Ectodermal cell (in vitro differentiated cells): ENCODE results near the gene PODXL.

Source experiments
- H3K27ac ChIP-seq: 2 replicates; pipeline ENCODE4 v1.7.0; 2013; ENCODE audit warnings: mild to moderate bottlenecking, low read depth, low read length; ENCODE audit not compliant: insufficient read depth, poor library complexity, severe bottlenecking
- H3K27me3 ChIP-seq: 2 replicates; pipeline ENCODE4 v1.7.0; 2013; ENCODE audit warnings: mild to moderate bottlenecking, low read length; ENCODE audit not compliant: insufficient read depth, control insufficient read depth, poor library complexity, severe bottlenecking
- H3K36me3 ChIP-seq: one replicate; pipeline ENCODE4 v1.7.0; 2013; ENCODE audit warnings: low read length; ENCODE audit not compliant: control insufficient read depth, insufficient read depth
- H3K4me1 ChIP-seq: one replicate; pipeline ENCODE4 v1.7.0; 2013; ENCODE audit warnings: low read length; ENCODE audit not compliant: control insufficient read depth, insufficient read depth
- H3K4me3 ChIP-seq: 2 replicates; pipeline ENCODE4 v1.7.0; 2013; ENCODE audit warnings: low read depth, low read length, control low read depth; ENCODE audit not compliant: insufficient read depth
- H3K9me3 ChIP-seq: 2 replicates; pipeline ENCODE4 v1.7.0; 2013; ENCODE audit warnings: mild to moderate bottlenecking, low read length, moderate library complexity; ENCODE audit not compliant: control insufficient read depth
- WGBS, 2 experiments: methylation state at CpG; one replicate each; pipeline ENCODE4 v1.1.7; 2013; ENCODE audit warnings: missing lambda C conversion rate in 2 of 2; 5-methylcytosine and 5-hydroxymethylcytosine counted together

PODXL gene

DNA sequence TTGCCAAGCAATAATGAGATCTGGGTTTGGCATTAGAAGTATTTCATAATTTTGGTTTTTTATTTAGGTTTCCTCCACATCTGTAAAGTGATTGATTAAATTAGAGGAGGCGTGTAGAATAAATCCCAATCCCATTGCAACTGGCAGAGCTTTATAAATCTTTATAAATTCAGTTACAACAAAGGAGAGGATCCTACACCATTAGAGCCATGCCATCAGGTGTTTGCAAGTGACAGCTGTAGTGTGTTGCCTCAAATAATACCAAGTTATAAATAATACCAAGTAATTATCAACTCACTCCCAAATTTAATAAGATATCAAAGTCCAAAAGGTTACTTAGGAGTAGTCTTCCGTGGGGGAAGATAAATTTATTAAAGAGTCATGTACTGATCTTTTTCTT is 62.2 kb downstream of the PODXL start:
- H3K27me3 ChIP-seq = no peaks in the 10 kb centered on the region
- no peaks in the 10 kb centered on the region for H3K9me3 ChIP-seq
- WGBS, 2 experiments = 100% methylated on average over 2 of the region's 2 CpGs; no CpG with 5 or more reads in 1 of the 2 experiments
- no peak overlapping the region for H3K4me3 ChIP-seq
- peaks cover 4% of the 10 kb centered on the region for H3K4me1 ChIP-seq
- H3K36me3 ChIP-seq = no peaks in the 10 kb centered on the region
- H3K27ac ChIP-seq = no peak overlapping the region

DNA sequence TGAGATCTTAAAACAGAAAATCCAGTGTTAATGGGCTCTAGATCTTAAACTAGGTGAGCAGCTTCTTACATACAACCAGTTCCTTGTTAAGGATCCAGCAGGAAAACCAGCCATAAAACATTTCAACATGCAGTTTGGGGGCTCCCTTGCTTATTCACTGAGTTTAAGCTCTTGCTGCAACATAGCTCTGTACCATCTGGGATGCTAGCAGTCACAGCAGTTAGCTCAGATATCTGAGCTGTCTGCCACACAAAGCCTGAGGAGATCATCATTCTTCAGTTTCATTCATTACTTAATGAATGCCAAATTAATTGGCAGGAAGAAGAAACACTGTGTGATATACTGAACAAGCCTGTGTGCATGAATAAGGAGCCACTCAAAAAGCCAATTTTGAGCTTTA is 62.8 kb downstream of the PODXL start:
- no peak overlapping the region for H3K27ac ChIP-seq
- H3K4me3 ChIP-seq = no peak overlapping the region
- peaks cover 4% of the 10 kb centered on the region for H3K4me1 ChIP-seq
- H3K36me3 ChIP-seq = no peaks in the 10 kb centered on the region
- no peaks in the 10 kb centered on the region for H3K27me3 ChIP-seq
- no peaks in the 10 kb centered on the region for H3K9me3 ChIP-seq

GRCh38 chr7:131493081-131493480 is 63.3 kb downstream of the PODXL start:
- no peak overlapping the region for H3K27ac ChIP-seq
- H3K4me1 ChIP-seq = peaks cover 4% of the 10 kb centered on the region
- WGBS, 2 experiments = 88 to 100% methylated on average over 1 of the region's 2 CpGs
- no peaks in the 10 kb centered on the region for H3K27me3 ChIP-seq
- no peak overlapping the region for H3K4me3 ChIP-seq
- no peaks in the 10 kb centered on the region for H3K36me3 ChIP-seq
- no peaks in the 10 kb centered on the region for H3K9me3 ChIP-seq

- no peak overlapping the region for H3K4me3 ChIP-seq
- no peaks in the 10 kb centered on the region for H3K9me3 ChIP-seq
- peaks cover 4% of the 10 kb centered on the region for H3K4me1 ChIP-seq
- no peaks in the 10 kb centered on the region for H3K27me3 ChIP-seq
- WGBS, 2 experiments = 95 to 97% methylated on average over 3 of the region's 4 CpGs
- no peak overlapping the region for H3K27ac ChIP-seq
- H3K36me3 ChIP-seq = no peaks in the 10 kb centered on the region
These were observed 66.5 kb downstream of the PODXL start for GRCh38 chr7:131489881-131490280.

GRCh38 chr7:131489196-131489595 is 67.2 kb downstream of the PODXL start:
- Histone ChIP-seq H3K4me3 (no peak overlapping the region), H3K9me3 (no peaks in the 10 kb centered on the region), H3K4me1 (peaks cover 4% of the 10 kb centered on the region), H3K36me3 (no peaks in the 10 kb centered on the region), H3K27ac (no peak overlapping the region), H3K27me3 (no peaks in the 10 kb centered on the region)
- WGBS, 2 experiments = 86% methylated on average over 1 of the region's 1 CpG; no CpG with 5 or more reads in 1 of the 2 experiments

DNA sequence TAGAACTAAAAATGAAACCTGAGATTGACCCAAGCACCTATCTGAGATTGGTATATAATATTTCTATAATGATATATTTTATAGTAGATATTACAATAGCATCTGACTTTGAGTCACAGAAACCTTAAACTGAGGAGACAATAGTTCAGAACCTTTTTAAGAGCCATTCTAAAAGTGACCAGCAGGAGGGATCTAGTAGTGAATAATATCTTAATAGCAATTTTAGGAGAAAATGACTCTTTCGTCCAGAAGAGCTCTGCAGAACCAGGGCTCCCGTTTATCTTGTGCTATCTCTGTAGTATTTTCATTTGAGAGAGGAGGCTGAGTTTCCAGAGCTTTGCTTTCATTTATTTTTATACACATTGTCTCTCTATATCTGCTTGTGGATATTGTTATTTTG is 68.1 kb downstream of the PODXL start:
- peaks cover 4% of the 10 kb centered on the region for H3K4me1 ChIP-seq
- WGBS, 2 experiments = 93 to 95% methylated on average over 2 of the region's 2 CpGs
- H3K36me3 ChIP-seq = no peaks in the 10 kb centered on the region
- H3K27me3 ChIP-seq = no peaks in the 10 kb centered on the region
- no peaks in the 10 kb centered on the region for H3K9me3 ChIP-seq
- no peak overlapping the region for H3K4me3 ChIP-seq
- H3K27ac ChIP-seq = no peak overlapping the region

- Histone ChIP-seq H3K4me1 (no peaks in the 10 kb centered on the region), H3K36me3 (no peaks in the 10 kb centered on the region), H3K27ac (no peak overlapping the region), H3K9me3 (no peaks in the 10 kb centered on the region), H3K27me3 (no peaks in the 10 kb centered on the region), H3K4me3 (no peak overlapping the region)
- WGBS, 2 experiments = 75 to 93% methylated on average over 1 of the region's 1 CpG
These were observed 69.2 kb downstream of the PODXL start for GRCh38 chr7:131487217-131487616.

DNA sequence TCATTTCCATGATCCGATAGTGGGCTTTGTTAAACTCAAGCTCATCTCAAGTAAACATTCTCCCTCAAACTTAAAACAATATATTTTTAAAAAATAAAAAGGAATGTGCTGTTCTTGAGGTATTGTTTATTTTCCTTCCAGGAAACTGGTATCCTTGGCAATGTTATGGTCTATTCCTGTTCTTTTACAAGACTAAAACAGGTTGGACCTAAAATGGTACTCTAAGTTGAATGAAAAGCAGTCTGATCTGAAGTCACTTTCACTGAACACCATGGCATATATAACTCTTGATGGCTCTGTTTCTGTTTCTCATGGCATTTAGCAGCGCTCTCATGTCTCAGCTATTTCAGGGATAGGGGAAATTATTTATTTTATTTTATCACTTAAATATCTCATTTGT is 70.1 kb downstream of the PODXL start:
- Histone ChIP-seq H3K27ac (no peak overlapping the region), H3K36me3 (no peaks in the 10 kb centered on the region), H3K4me3 (no peak overlapping the region), H3K27me3 (no peaks in the 10 kb centered on the region), H3K9me3 (no peaks in the 10 kb centered on the region), H3K4me1 (no peaks in the 10 kb centered on the region)
- no CpG with 5 or more reads among the region's 2 CpGs for WGBS, 2 experiments

DNA sequence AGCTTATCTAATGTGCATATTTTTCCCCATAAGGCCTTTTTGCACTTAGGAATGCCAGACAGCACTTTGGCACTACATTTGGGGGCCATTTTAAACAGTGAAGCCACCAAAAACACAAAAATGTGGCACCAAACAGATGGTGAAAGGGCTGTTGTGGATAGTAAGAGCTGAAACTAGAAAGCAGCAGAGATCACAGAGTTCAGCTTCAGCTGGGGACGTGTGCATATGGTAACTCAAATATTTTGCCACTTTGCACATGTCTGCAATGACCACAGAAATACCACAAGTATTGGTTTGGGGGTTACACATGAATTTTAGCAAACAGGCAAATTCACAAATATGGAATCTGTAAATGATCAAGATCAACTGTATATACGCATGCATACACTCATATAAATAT is 72.8 kb downstream of the PODXL start:
- H3K36me3 ChIP-seq = no peaks in the 10 kb centered on the region
- WGBS, 2 experiments = 90 to 100% methylated on average over 1 of the region's 2 CpGs
- H3K27ac ChIP-seq = no peak overlapping the region
- H3K9me3 ChIP-seq = no peaks in the 10 kb centered on the region
- H3K4me1 ChIP-seq = no peaks in the 10 kb centered on the region
- no peak overlapping the region for H3K4me3 ChIP-seq
- H3K27me3 ChIP-seq = no peaks in the 10 kb centered on the region

DNA sequence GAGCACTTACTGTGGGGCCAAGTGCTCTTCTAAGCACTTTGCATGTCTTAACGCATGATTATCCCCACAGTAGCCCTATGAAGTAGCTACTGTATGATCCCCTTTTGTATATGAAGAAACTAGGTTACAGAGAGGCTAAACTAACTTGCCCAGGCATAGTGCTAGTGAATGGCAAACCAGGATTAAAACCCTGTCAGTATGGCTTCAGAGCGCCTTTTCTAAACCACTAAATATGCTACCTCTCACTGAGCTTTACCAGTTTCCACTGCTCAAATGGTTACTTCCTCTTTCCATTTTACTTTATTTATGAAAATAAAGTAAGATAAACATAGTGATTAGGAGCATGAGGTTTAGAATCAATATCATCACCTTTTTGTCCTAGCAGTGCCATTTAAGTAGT is 73.6 kb downstream of the PODXL start:
- no peaks in the 10 kb centered on the region for H3K27me3 ChIP-seq
- no peak overlapping the region for H3K4me3 ChIP-seq
- 96% methylated on average over 2 of the region's 2 CpGs for WGBS, 2 experiments
- no peaks in the 10 kb centered on the region for H3K9me3 ChIP-seq
- H3K36me3 ChIP-seq = no peaks in the 10 kb centered on the region
- H3K27ac ChIP-seq = no peak overlapping the region
- H3K4me1 ChIP-seq = no peaks in the 10 kb centered on the region
